DND-41 (cell line): ENCODE results near the gene PER1.

ENCODE experiments used
- ATAC-seq: fragments of 200-7000 bp; cut with Tn5 transposase; 3 replicates; pipeline ENCODE4 v1.9.1; 2021; ENCODE audit warnings: low read depth; ENCODE audit not compliant: insufficient read depth
- DNase-seq: peaks from one replicate; pipeline ENCODE4 v3.0.0-alpha.2; 2020
- H2AFZ ChIP-seq: 2 replicates; pipeline ENCODE4 v1.6.0; 2012; ENCODE audit warnings: low read depth, low read length
- H3K27ac ChIP-seq: 2 replicates; pipeline ENCODE4 v1.5.1; 2012; ENCODE audit warnings: low read length, inconsistent platforms
- H3K27me3 ChIP-seq: fragments of 200-600 bp; sonication (generic); 2 replicates; pipeline ENCODE4 v1.6.0; 2012; ENCODE audit warnings: low read length, mild to moderate bottlenecking, inconsistent platforms; ENCODE audit not compliant: insufficient read depth, poor library complexity
- H3K36me3 ChIP-seq: 2 replicates; pipeline ENCODE4 v1.5.1; 2012; ENCODE audit warnings: low read length, inconsistent platforms; ENCODE audit not compliant: insufficient read depth
- H3K4me1 ChIP-seq: 2 replicates; pipeline ENCODE4 v1.5.1; 2012; ENCODE audit warnings: mild to moderate bottlenecking, low read length; ENCODE audit not compliant: insufficient read depth
- H3K4me2 ChIP-seq: 2 replicates; pipeline ENCODE4 v1.6.0; 2012; ENCODE audit warnings: mild to moderate bottlenecking, moderate library complexity, low read length, inconsistent platforms; ENCODE audit not compliant: insufficient read depth
- H3K4me3 ChIP-seq, 2 experiments: fragments of 200-600 bp in 1 of 2; shearing (Covaris generic) in 1 of 2; 2 replicates each; pipeline ENCODE4 v1.5.1; 2012 to 2016; ENCODE audit warnings: inconsistent platforms in 2 of 2, low read length in 2 of 2, mild to moderate bottlenecking in 2 of 2, low read depth in 1 of 2, moderate library complexity in 1 of 2
- H3K79me2 ChIP-seq: 2 replicates; pipeline ENCODE4 v1.6.0; 2012; ENCODE audit warnings: low read length, inconsistent platforms; ENCODE audit not compliant: insufficient read depth
- H3K9ac ChIP-seq: 2 replicates; pipeline ENCODE4 v1.6.0; 2012; ENCODE audit warnings: low read depth, mild to moderate bottlenecking, inconsistent platforms, low read length, moderate library complexity
- H3K9me3 ChIP-seq: 2 replicates; pipeline ENCODE4 v1.5.1; 2012; ENCODE audit warnings: low read length, moderate library complexity, mild to moderate bottlenecking, inconsistent platforms; ENCODE audit not compliant: insufficient read depth, severe bottlenecking
- H4K20me1 ChIP-seq: 2 replicates; pipeline ENCODE4 v1.6.0; 2012; ENCODE audit warnings: low read length; ENCODE audit not compliant: insufficient read depth
- EZH2 ChIP-seq: IDR thresholded peaks from 3 replicates; pipeline ENCODE4 v1.6.1; 2012; ENCODE audit warnings: borderline replicate concordance, low read depth, mild to moderate bottlenecking, moderate library complexity, low read length, inconsistent platforms; ENCODE audit not compliant: severe bottlenecking
- TF ChIP-seq, protein P1 (sequence below): IDR thresholded peaks from 2 replicates; pipeline ENCODE4 v1.5.1; 2012; ENCODE audit warnings: borderline replicate concordance, low read length, moderate library complexity, mild to moderate bottlenecking; ENCODE audit not compliant: poor library complexity, severe bottlenecking; ENCODE audit errors: extremely low read depth

PER1 gene

GRCh38 chr17:8120520-8121406, 31.4 kb downstream of the PER1 start:
- Histone ChIP-seq H3K4me1 (peaks cover 81% of the 10 kb centered on the region), H2AFZ (peak overlapping the region; percentile 44; the same call in 1 of the 2 replicates), H3K4me2 (peak overlapping the region; percentile 100), H3K4me3 (peak overlapping the region; percentile 22 to 98; a peak in 3 of 4 replicates), H3K9ac (peak overlapping the region; percentile 44), H3K27ac (peak overlapping the region; percentile 5), H3K27me3 (peaks cover 69% of the 10 kb centered on the region), H3K79me2 (no peaks in the 10 kb centered on the region), H4K20me1 (peaks cover 30% of the 10 kb centered on the region; the same call in 1 of the 2 replicates), H3K9me3 (no peaks in the 10 kb centered on the region), H3K36me3 (no peaks in the 10 kb centered on the region)
- DNase-seq (peak; percentile 70), ATAC-seq (peak; percentile 23)
- no peak for TF ChIP-seq EZH2
- TF ChIP-seq, protein P1, sequence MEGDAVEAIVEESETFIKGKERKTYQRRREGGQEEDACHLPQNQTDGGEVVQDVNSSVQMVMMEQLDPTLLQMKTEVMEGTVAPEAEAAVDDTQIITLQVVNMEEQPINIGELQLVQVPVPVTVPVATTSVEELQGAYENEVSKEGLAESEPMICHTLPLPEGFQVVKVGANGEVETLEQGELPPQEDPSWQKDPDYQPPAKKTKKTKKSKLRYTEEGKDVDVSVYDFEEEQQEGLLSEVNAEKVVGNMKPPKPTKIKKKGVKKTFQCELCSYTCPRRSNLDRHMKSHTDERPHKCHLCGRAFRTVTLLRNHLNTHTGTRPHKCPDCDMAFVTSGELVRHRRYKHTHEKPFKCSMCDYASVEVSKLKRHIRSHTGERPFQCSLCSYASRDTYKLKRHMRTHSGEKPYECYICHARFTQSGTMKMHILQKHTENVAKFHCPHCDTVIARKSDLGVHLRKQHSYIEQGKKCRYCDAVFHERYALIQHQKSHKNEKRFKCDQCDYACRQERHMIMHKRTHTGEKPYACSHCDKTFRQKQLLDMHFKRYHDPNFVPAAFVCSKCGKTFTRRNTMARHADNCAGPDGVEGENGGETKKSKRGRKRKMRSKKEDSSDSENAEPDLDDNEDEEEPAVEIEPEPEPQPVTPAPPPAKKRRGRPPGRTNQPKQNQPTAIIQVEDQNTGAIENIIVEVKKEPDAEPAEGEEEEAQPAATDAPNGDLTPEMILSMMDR: peak; percentile 56

- TF ChIP-seq EZH2: no peak
- TF ChIP-seq, protein P1: no peak
- Histone ChIP-seq H2AFZ (peak overlapping the region; percentile 44; the same call in 1 of the 2 replicates), H3K79me2 (no peaks in the 10 kb centered on the region), H4K20me1 (peaks cover 24% of the 10 kb centered on the region; the same call in 1 of the 2 replicates), H3K9me3 (no peaks in the 10 kb centered on the region), H3K4me1 (peaks cover 73% of the 10 kb centered on the region), H3K4me3 (peak overlapping the region; percentile 83 to 98), H3K4me2 (peak overlapping the region; percentile 100), H3K9ac (peak overlapping the region; percentile 76), H3K36me3 (no peaks in the 10 kb centered on the region), H3K27me3 (peaks cover 71% of the 10 kb centered on the region), H3K27ac (peak overlapping the region; percentile 74)
- ATAC-seq: peak; percentile 47
- peak; percentile 90 for DNase-seq
Measured at GRCh38 chr17:8119581-8120519, 32.4 kb downstream of the PER1 start.

GRCh38 chr17:8118769-8119580, 33.2 kb downstream of the PER1 start:
- peak overlapping the region; percentile 83 to 98 for H3K4me3 ChIP-seq
- peak overlapping the region; percentile 76 for H3K9ac ChIP-seq
- H4K20me1 ChIP-seq: peaks cover 16% of the 10 kb centered on the region; the same call in 1 of the 2 replicates
- peaks cover 64% of the 10 kb centered on the region for H3K4me1 ChIP-seq
- ATAC-seq (peak; percentile 80), DNase-seq (peak; percentile 87)
- no peaks in the 10 kb centered on the region for H3K36me3 ChIP-seq
- peaks cover 65% of the 10 kb centered on the region for H3K27me3 ChIP-seq
- no peaks in the 10 kb centered on the region for H3K9me3 ChIP-seq
- TF ChIP-seq EZH2: no peak
- TF ChIP-seq, protein P1: peak; percentile 86
- peak overlapping the region; percentile 96 for H2AFZ ChIP-seq
- peak overlapping the region; percentile 74 for H3K27ac ChIP-seq
- H3K79me2 ChIP-seq: no peaks in the 10 kb centered on the region
- peak overlapping the region; percentile 100 for H3K4me2 ChIP-seq
